ENCODE data around the gene TNFRSF9.

- TF ChIP-seq ZNF274 (IDR thresholded peaks at IDR 0.05; ENCODE audit: low read depth, low read length) (no peak), YY1 (IDR thresholded peaks at IDR 0.05; ENCODE audit: insufficient read depth, insufficient read length) (no peak), SUZ12 (IDR thresholded peaks at IDR 0.05; ENCODE audit: extremely low read depth, insufficient read depth, insufficient read length) (no peak)
Measured at GRCh38 chr1:7891804-7892203, 48.8 kb downstream of the TNFRSF9 start.
